ENCODE data around the gene GAL.

The GAL gene

GRCh38 chr11:68666849-68667248, 17.5 kb upstream of the GAL start:
- H3K36me3 ChIP-seq (ENCODE audit: control insufficient read depth, insufficient read depth, low read length) = no peaks in the 10 kb centered on the region
- H3K27me3 ChIP-seq (ENCODE audit: control insufficient read depth, insufficient read depth, low read length, poor library complexity, severe bottlenecking) = no peaks in the 10 kb centered on the region
- no peaks in the 10 kb centered on the region for H3K9me3 ChIP-seq (ENCODE audit: control insufficient read depth, low read length)
- 58 to 72% methylated on average over 4 to 8 of the region's 15 CpGs for WGBS, 2 experiments
- no peak overlapping the region for H3K27ac ChIP-seq (ENCODE audit: insufficient read depth, low read depth, low read length, poor library complexity, severe bottlenecking)
- H3K4me3 ChIP-seq (ENCODE audit: insufficient read depth, low read depth, low read length) = no peak overlapping the region
- no peaks in the 10 kb centered on the region for H3K4me1 ChIP-seq (ENCODE audit: control insufficient read depth, insufficient read depth, low read length)

GRCh38 chr11:68667511-68668500, 16.5 kb upstream of the GAL start:
- Histone ChIP-seq H3K4me1 (ENCODE audit: control insufficient read depth, insufficient read depth, low read length) (no peaks in the 10 kb centered on the region), H3K4me3 (ENCODE audit: insufficient read depth, low read depth, low read length) (no peak overlapping the region), H3K27ac (ENCODE audit: insufficient read depth, low read depth, low read length, poor library complexity, severe bottlenecking) (no peak overlapping the region), H3K27me3 (ENCODE audit: control insufficient read depth, insufficient read depth, low read length, poor library complexity, severe bottlenecking) (no peaks in the 10 kb centered on the region), H3K36me3 (ENCODE audit: control insufficient read depth, insufficient read depth, low read length) (no peaks in the 10 kb centered on the region), H3K9me3 (ENCODE audit: control insufficient read depth, low read length) (no peaks in the 10 kb centered on the region)
- WGBS, 2 experiments = 88 to 89% methylated on average over 21 of the region's 21 CpGs

GRCh38 chr11:68669301-68670090, 14.8 kb upstream of the GAL start:
- 91% methylated on average over 27 of the region's 27 CpGs for WGBS, 2 experiments
- no peaks in the 10 kb centered on the region for H3K9me3 ChIP-seq (ENCODE audit: control insufficient read depth, low read length)

GRCh38 chr11:68670208-68670992, 13.9 kb upstream of the GAL start:
- no peaks in the 10 kb centered on the region for H3K36me3 ChIP-seq (ENCODE audit: control insufficient read depth, insufficient read depth, low read length)
- no peak overlapping the region for H3K27ac ChIP-seq (ENCODE audit: insufficient read depth, low read depth, low read length, poor library complexity, severe bottlenecking)
- H3K4me3 ChIP-seq (ENCODE audit: insufficient read depth, low read depth, low read length) = no peak overlapping the region
- no peaks in the 10 kb centered on the region for H3K4me1 ChIP-seq (ENCODE audit: control insufficient read depth, insufficient read depth, low read length)
- no peaks in the 10 kb centered on the region for H3K9me3 ChIP-seq (ENCODE audit: control insufficient read depth, low read length)
- H3K27me3 ChIP-seq (ENCODE audit: control insufficient read depth, insufficient read depth, low read length, poor library complexity, severe bottlenecking) = no peaks in the 10 kb centered on the region
- WGBS, 2 experiments = 90 to 91% methylated on average over 33 of the region's 33 CpGs

More at GRCh38 chr11:68669301-68670090, 14.8 kb upstream of the GAL start:
- Histone ChIP-seq H3K27me3 (ENCODE audit: control insufficient read depth, insufficient read depth, low read length, poor library complexity, severe bottlenecking) (no peaks in the 10 kb centered on the region), H3K27ac (ENCODE audit: insufficient read depth, low read depth, low read length, poor library complexity, severe bottlenecking) (no peak overlapping the region), H3K36me3 (ENCODE audit: control insufficient read depth, insufficient read depth, low read length) (no peaks in the 10 kb centered on the region), H3K4me1 (ENCODE audit: control insufficient read depth, insufficient read depth, low read length) (no peaks in the 10 kb centered on the region), H3K4me3 (ENCODE audit: insufficient read depth, low read depth, low read length) (no peak overlapping the region)

GRCh38 chr11:68673306-68673945, 10.9 kb upstream of the GAL start:
- Histone ChIP-seq H3K4me1 (ENCODE audit: control insufficient read depth, insufficient read depth, low read length) (peaks cover 5% of the 10 kb centered on the region), H3K36me3 (ENCODE audit: control insufficient read depth, insufficient read depth, low read length) (no peaks in the 10 kb centered on the region), H3K4me3 (ENCODE audit: insufficient read depth, low read depth, low read length) (no peak overlapping the region), H3K27me3 (ENCODE audit: control insufficient read depth, insufficient read depth, low read length, poor library complexity, severe bottlenecking) (no peaks in the 10 kb centered on the region), H3K9me3 (ENCODE audit: control insufficient read depth, low read length) (no peaks in the 10 kb centered on the region), H3K27ac (ENCODE audit: insufficient read depth, low read depth, low read length, poor library complexity, severe bottlenecking) (no peak overlapping the region)
- WGBS, 2 experiments = 88 to 91% methylated on average over 6 of the region's 6 CpGs

- H3K27me3 ChIP-seq (ENCODE audit: control insufficient read depth, insufficient read depth, low read length, poor library complexity, severe bottlenecking) = no peaks in the 10 kb centered on the region
These were observed 10.4 kb upstream of the GAL start for GRCh38 chr11:68673991-68674390.

GRCh38 chr11:68674461-68674860, 9.9 kb upstream of the GAL start:
- peaks cover 5% of the 10 kb centered on the region for H3K4me1 ChIP-seq (ENCODE audit: control insufficient read depth, insufficient read depth, low read length)
- H3K36me3 ChIP-seq (ENCODE audit: control insufficient read depth, insufficient read depth, low read length) = no peaks in the 10 kb centered on the region
- H3K9me3 ChIP-seq (ENCODE audit: control insufficient read depth, low read length) = no peaks in the 10 kb centered on the region
- WGBS, 2 experiments = 95% methylated on average over 16 of the region's 16 CpGs
- no peak overlapping the region for H3K27ac ChIP-seq (ENCODE audit: insufficient read depth, low read depth, low read length, poor library complexity, severe bottlenecking)
- no peaks in the 10 kb centered on the region for H3K27me3 ChIP-seq (ENCODE audit: control insufficient read depth, insufficient read depth, low read length, poor library complexity, severe bottlenecking)
- H3K4me3 ChIP-seq (ENCODE audit: insufficient read depth, low read depth, low read length) = no peak overlapping the region

More at GRCh38 chr11:68673991-68674390, 10.4 kb upstream of the GAL start:
- Histone ChIP-seq H3K4me3 (ENCODE audit: insufficient read depth, low read depth, low read length) (no peak overlapping the region), H3K36me3 (ENCODE audit: control insufficient read depth, insufficient read depth, low read length) (no peaks in the 10 kb centered on the region), H3K27ac (ENCODE audit: insufficient read depth, low read depth, low read length, poor library complexity, severe bottlenecking) (no peak overlapping the region), H3K4me1 (ENCODE audit: control insufficient read depth, insufficient read depth, low read length) (peaks cover 5% of the 10 kb centered on the region), H3K9me3 (ENCODE audit: control insufficient read depth, low read length) (no peaks in the 10 kb centered on the region)
- WGBS, 2 experiments = 94 to 95% methylated on average over 11 of the region's 11 CpGs

GRCh38 chr11:68677432-68677831, 6.9 kb upstream of the GAL start:
- no peaks in the 10 kb centered on the region for H3K9me3 ChIP-seq (ENCODE audit: control insufficient read depth, low read length)
- WGBS, 2 experiments = 54 to 61% methylated on average over 6 of the region's 6 CpGs
- peaks cover 5% of the 10 kb centered on the region for H3K4me1 ChIP-seq (ENCODE audit: control insufficient read depth, insufficient read depth, low read length)
- no peak overlapping the region for H3K4me3 ChIP-seq (ENCODE audit: insufficient read depth, low read depth, low read length)
- H3K27ac ChIP-seq (ENCODE audit: insufficient read depth, low read depth, low read length, poor library complexity, severe bottlenecking) = no peak overlapping the region
- no peaks in the 10 kb centered on the region for H3K36me3 ChIP-seq (ENCODE audit: control insufficient read depth, insufficient read depth, low read length)
- H3K27me3 ChIP-seq (ENCODE audit: control insufficient read depth, insufficient read depth, low read length, poor library complexity, severe bottlenecking) = peaks cover 3% of the 10 kb centered on the region

GRCh38 chr11:68678031-68678441, 6.3 kb upstream of the GAL start:
- 90 to 92% methylated on average over 11 to 12 of the region's 15 CpGs for WGBS, 2 experiments
- H3K4me3 ChIP-seq (ENCODE audit: insufficient read depth, low read depth, low read length) = no peak overlapping the region
- H3K4me1 ChIP-seq (ENCODE audit: control insufficient read depth, insufficient read depth, low read length) = peaks cover 5% of the 10 kb centered on the region
- no peaks in the 10 kb centered on the region for H3K9me3 ChIP-seq (ENCODE audit: control insufficient read depth, low read length)
- no peak overlapping the region for H3K27ac ChIP-seq (ENCODE audit: insufficient read depth, low read depth, low read length, poor library complexity, severe bottlenecking)
- no peaks in the 10 kb centered on the region for H3K36me3 ChIP-seq (ENCODE audit: control insufficient read depth, insufficient read depth, low read length)
- H3K27me3 ChIP-seq (ENCODE audit: control insufficient read depth, insufficient read depth, low read length, poor library complexity, severe bottlenecking) = peaks cover 9% of the 10 kb centered on the region
